Measurements from ENCODE around the gene PIK3CD.
"Not testable (repeated sequence)": the region's sequence is repeated elsewhere in the genome, so short reads cannot be mapped to it uniquely, and the experiment has no call there.

The PIK3CD gene

DNA sequence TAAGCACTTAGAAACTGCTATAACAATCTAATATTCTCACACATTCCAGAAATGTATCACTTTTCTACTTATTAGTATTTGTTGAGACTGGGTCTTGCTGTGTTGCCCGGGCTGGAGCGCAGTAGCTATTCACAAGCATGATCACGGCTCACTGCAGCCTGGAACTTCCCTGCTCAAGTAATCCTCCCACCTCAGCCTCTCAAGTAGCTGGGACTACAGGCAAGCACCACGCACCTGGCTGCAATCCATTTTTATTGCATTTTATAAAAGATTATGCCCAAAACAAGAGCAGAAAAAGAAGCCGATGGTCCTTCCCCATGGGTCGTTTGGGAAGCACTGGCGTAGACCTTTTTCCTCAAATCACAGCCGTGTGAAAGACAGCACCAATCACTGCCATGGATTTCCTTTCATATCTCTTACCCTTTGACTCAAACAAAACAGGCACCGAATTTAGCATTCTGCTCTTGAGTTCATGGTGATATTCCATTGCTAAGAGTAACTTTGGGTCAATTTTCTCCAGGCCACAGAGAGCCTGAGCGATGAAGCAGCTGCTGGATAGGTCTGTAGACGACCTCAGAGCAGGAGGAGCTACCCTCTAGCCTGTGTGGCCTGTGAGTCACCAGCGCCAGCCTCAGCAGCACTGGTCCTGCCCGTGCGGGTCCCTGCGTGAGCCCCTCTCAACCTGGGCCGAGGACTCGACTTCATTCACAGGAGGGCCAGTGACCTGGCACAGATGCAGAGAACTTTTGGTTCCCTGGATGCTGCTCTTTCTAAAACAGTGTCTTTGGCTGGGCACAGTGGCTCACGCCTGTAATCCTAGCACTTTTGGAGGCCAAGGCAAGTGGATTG, 80.8 kb downstream of the PIK3CD start:
- DNase-seq (ENCODE audit: low read depth in 2 of 2, low spot score in 1 of 2), result no peak

- DNase-seq (ENCODE audit: low read depth in 2 of 2, low spot score in 1 of 2), result no peak
These were observed 81.7 kb downstream of the PIK3CD start for GRCh38 chr1:9733160-9733789.

DNA sequence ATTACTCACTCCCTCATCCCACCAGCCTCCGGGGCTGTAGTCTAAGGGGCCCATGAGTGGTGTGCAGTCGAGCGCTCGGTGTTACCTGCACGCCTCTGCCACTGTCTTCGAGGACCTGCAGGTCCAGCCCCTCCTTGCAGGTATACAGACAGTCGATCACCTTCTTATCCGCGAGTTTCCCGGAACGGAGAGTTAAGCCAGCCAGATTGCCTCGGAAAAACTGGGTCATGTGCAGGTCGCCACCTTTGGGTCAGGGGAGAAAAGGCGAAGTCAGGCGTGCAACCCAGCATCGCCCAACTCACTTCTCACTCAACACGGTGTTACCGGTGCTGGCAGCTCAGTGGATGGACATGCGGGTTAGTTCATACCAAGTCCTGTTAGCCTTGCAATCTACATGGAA, 84.3 kb downstream of the PIK3CD start:
- DNase-seq (ENCODE audit: low read depth in 2 of 2, low spot score in 1 of 2), result no peak

- no peak for DNase-seq (ENCODE audit: low read depth in 2 of 2, low spot score in 1 of 2)
These were observed 84.7 kb downstream of the PIK3CD start for GRCh38 chr1:9736241-9736640.

DNA sequence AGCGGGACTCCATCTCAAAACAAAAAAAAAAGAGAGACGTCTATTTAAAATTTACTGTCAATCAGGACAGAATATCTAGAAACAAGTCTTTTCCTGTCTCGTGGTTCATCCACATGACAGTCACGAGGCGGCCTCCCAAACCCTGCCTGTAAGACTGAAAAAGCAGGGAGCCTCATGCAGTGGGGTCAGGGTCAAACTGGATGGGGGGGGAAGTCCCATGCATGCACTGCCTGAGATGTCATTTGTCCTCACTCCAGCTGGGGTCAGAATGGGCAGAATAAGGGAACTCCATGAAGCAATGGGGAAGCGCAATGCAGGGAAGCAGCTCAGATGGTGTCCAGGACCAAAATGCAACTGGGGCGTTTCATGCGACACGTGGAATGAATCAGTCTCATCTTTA, 85.5 kb downstream of the PIK3CD start:
- no peak for DNase-seq (ENCODE audit: low read depth in 2 of 2, low spot score in 1 of 2)

DNA sequence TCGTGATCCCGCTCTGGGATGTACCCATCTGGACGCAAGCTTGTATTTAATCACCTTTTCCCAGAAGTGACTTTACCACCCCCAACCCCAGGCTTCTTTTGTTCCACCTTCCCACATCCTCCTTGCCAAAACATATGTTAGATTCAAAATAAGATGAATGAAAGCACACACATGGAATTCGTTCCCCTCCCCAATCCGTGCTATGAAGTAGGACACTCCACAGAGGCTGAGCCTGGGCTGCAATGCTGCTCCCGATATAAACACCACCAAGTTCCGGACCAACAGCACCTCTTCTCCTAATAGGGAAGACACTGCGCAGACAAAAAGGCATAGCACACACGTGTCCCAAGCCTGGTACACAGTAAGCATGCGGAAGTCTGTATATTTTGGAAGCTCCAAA, 86.1 kb downstream of the PIK3CD start:
- DNase-seq (ENCODE audit: low read depth in 2 of 2, low spot score in 1 of 2), result no peak

GRCh38 chr1:9744106-9744799, 92.7 kb downstream of the PIK3CD start:
- DNase-seq (ENCODE audit: low read depth in 2 of 2, low spot score in 1 of 2), result no peak

GRCh38 chr1:9746211-9746610, 94.7 kb downstream of the PIK3CD start:
- DNase-seq (ENCODE audit: low read depth in 2 of 2, low spot score in 1 of 2), result no peak

DNA sequence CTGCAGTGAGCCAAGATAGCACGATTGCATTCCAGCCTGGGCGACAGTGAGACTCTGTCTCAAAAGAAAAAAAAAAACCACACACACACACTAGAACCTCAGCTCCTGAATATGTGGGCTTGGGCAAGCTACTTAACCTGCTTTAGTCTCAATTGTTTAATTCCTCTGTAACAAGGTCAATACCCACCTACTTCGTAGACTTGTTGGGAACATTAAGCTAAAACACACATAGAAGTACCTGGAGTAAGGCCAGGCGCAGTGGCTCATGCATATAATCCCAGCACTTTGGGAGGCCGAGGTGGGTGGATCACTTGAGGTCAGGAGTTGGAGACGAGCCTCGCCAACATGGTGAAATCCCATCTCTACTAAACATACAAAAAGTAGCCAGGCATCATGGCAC, 95.1 kb downstream of the PIK3CD start:
- DNase-seq (ENCODE audit: low read depth in 2 of 2, low spot score in 1 of 2), result no peak

DNA sequence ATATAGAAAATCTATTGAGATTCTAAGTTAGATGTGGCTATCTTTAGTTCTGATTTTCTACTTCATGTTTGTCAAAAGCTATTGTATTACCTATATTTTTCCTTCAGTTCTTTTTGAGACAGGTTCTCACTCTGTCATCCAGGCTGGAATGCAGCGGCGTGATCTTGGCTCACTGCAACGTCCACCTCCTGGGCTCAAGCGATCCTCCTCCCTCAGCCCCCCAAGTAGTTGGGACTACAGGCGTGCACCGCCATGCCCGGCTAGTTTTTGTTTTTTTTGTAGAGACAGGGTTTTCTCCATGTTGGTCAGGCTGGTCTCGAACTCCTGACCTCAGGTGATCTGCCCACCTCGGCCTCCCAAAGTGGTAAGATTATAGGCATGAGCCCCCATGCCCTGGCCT, 96.9 kb downstream of the PIK3CD start:
- DNase-seq (ENCODE audit: low read depth in 2 of 2, low spot score in 1 of 2), result not testable (repeated sequence)

DNA sequence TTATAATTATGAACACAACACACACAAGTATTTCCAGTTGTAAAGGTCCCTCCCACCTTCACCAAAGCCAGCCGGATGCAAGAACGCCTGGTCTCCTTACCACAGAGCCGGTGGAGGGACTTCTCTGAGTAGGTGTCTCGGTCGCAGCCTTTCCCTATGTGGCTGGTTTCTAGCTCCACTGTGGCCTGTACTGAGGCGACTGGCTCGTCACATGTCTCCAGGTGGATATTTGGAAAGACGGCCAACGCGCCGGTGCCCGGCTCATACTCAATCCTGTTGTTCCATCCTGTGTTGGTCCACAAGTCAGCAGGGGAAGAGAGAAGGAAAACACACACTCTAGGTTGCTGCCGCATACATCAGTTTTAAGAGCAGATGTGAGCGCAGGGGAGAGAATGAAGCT, 97.8 kb downstream of the PIK3CD start:
- no peak for DNase-seq (ENCODE audit: low read depth in 2 of 2, low spot score in 1 of 2)

DNA sequence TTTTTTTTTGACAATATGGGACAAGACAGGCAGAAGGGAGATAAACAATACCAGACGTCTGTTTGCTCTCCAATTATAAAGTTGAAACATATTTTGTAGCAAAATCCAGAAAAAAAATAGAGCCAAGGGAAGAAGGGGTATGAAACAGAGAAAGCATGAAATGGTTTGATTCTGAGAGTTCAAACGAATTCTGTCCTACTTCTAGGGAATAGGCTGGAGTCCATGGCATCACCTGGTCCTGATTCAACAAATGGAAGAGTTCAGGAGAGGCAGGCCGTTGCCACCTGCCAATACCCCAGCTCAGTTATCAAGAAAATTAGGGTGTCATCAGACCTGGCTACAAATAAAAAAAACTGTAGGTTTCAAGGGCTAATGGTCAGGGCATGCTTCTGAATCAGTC, 100.4 kb downstream of the PIK3CD start:
- DNase-seq (ENCODE audit: low read depth in 2 of 2, low spot score in 1 of 2), result no peak

- DNase-seq (ENCODE audit: low read depth in 2 of 2, low spot score in 1 of 2), result no peak
These were observed 101.6 kb downstream of the PIK3CD start for GRCh38 chr1:9753121-9753531.

- no peak for DNase-seq (ENCODE audit: low read depth in 2 of 2, low spot score in 1 of 2)
These were observed 104.0 kb downstream of the PIK3CD start for GRCh38 chr1:9755441-9755995.

GRCh38 chr1:9758559-9759121, 107.1 kb downstream of the PIK3CD start:
- DNase-seq (ENCODE audit: low read depth in 2 of 2, low spot score in 1 of 2), result no peak

- DNase-seq (ENCODE audit: low read depth in 2 of 2, low spot score in 1 of 2), result no peak
These were observed 108.4 kb downstream of the PIK3CD start for GRCh38 chr1:9759939-9760338.

GRCh38 chr1:9760824-9761223, 109.3 kb downstream of the PIK3CD start:
- no peak for DNase-seq (ENCODE audit: low read depth in 2 of 2, low spot score in 1 of 2)

- DNase-seq (ENCODE audit: low read depth in 2 of 2, low spot score in 1 of 2), result no peak
These were observed 110.3 kb downstream of the PIK3CD start for GRCh38 chr1:9761855-9762254.

GRCh38 chr1:9762446-9762845, 110.9 kb downstream of the PIK3CD start:
- DNase-seq (ENCODE audit: low read depth in 2 of 2, low spot score in 1 of 2), result not testable (repeated sequence)

DNA sequence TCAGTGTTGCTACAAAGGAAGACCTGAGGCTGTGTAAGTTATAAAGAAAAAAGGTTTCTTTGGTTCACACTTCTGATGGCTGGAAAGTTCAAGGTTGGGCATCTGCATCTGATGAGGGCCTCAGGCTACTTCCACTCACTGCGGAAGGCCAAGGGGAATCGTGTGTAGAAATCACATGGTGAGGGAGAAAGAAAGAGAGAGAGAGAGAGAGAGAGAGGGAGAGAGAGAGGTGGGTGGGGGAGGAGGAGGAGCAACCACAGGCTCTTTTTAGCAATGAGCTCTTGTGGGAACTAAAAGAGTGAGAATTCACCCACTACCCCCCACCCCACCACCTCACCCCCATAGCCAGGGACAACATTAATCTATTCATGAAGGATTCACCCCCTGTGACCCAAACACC, 112.4 kb downstream of the PIK3CD start:
- no peak for DNase-seq (ENCODE audit: low read depth in 2 of 2, low spot score in 1 of 2)

DNA sequence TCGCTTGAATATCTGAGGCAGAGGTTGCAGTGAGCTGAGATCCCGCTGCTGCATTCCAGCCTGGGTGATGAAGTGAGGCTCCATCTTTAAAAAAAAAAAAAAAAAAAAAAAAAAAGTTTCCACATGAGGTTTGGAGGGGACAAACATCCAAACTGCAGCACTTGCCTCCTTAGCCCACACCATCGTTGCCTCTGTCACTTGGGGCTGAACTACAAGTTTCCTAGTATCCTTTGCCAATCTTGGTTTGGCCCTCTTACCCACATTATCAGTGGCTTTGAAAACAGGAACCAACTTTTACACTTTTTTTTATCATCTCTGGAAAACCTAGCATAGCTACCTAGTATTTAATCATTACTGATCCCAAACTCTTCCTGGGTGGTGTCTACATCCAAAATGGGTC, 113.0 kb downstream of the PIK3CD start:
- no peak for DNase-seq (ENCODE audit: low read depth in 2 of 2, low spot score in 1 of 2)

All from stimulated activated CD8-positive, alpha-beta memory T cell treated with anti-CD3 and anti-CD28 coated beads, Interleukin-4, amount 100 ng/mL, for 1 hour (primary cell).